Liver (tissue), 9 donors: ENCODE results near the gene C2CD2. TPM values are rescaled to one million over a fixed set of nuclear protein-coding genes. Genes with fewer than 3 reads are reported as not detected.

Source experiments
- DNase-seq: peaks from one replicate; pipeline ENCODE4 v3.0.0-alpha.2; 2017; ENCODE audit warnings: low spot score
- H3K27ac ChIP-seq, 2 donors: one replicate each; pipeline ENCODE4 v1.7.0; 2013; ENCODE audit warnings: inconsistent platforms in 2 of 2, low read length in 2 of 2, control low read depth in 1 of 2, low read depth in 1 of 2, mild to moderate bottlenecking in 1 of 2
- H3K27me3 ChIP-seq, 4 donors: one replicate each; pipeline versions ENCODE4 v1.6.1 to v1.7.0; 2013; ENCODE audit warnings: low read length in 3 of 4, inconsistent platforms in 1 of 4, mild to moderate bottlenecking in 1 of 4, moderate library complexity in 1 of 4; ENCODE audit not compliant: control insufficient read depth in 4 of 4, insufficient read depth in 4 of 4
- H3K36me3 ChIP-seq, 4 donors: one replicate each; pipeline versions ENCODE4 v1.6.1 to v1.7.0; 2013; ENCODE audit warnings: low read length in 3 of 4, mild to moderate bottlenecking in 3 of 4, low read depth in 1 of 4, moderate library complexity in 1 of 4; ENCODE audit not compliant: control insufficient read depth in 4 of 4, insufficient read depth in 3 of 4
- H3K4me1 ChIP-seq, 4 donors: one replicate each; pipeline versions ENCODE4 v1.6.1 to v1.7.0; 2013; ENCODE audit warnings: low read length in 3 of 4, mild to moderate bottlenecking in 3 of 4, moderate library complexity in 1 of 4; ENCODE audit not compliant: control insufficient read depth in 4 of 4, insufficient read depth in 4 of 4
- H3K4me3 ChIP-seq, 3 donors: one replicate each; pipeline versions ENCODE4 v1.6.1 to v1.7.0; 2013; ENCODE audit warnings: low read length in 3 of 3, control low read depth in 1 of 3, low read depth in 1 of 3, mild to moderate bottlenecking in 1 of 3
- H3K9ac ChIP-seq, 2 donors: one replicate each; pipeline ENCODE4 v1.7.0; 2013; ENCODE audit warnings: low read length in 2 of 2, mild to moderate bottlenecking in 2 of 2, moderate library complexity in 2 of 2, control low read depth in 1 of 2, low read depth in 1 of 2
- H3K9me3 ChIP-seq, 4 donors: one replicate each; pipeline versions ENCODE4 v1.6.1 to v1.7.0; 2013; ENCODE audit warnings: low read length in 3 of 4; ENCODE audit not compliant: control insufficient read depth in 4 of 4
- EGR1 ChIP-seq, 2 donors: IDR thresholded peaks; 2 replicates each; pipeline ENCODE4 v1.6.1; 2016 to 2018; ENCODE audit warnings: antibody characterized with exemption in 2 of 2, low read depth in 2 of 2
- FOXA1 ChIP-seq: IDR thresholded peaks from 2 replicates; pipeline ENCODE4 v1.6.1; 2016; ENCODE audit warnings: antibody characterized with exemption
- FOXA2 ChIP-seq: IDR thresholded peaks from 2 replicates; pipeline ENCODE4 v1.6.1; 2016; ENCODE audit warnings: antibody characterized with exemption
- GABPA ChIP-seq, 2 donors: IDR thresholded peaks in 1 of 2; conservative IDR thresholded peaks in 1 of 2; 2 replicates each; pipeline ENCODE4 v1.6.1; 2016; ENCODE audit warnings: antibody characterized with exemption in 2 of 2, mild to moderate bottlenecking in 1 of 2, moderate library complexity in 1 of 2
- JUND ChIP-seq, 2 donors: IDR thresholded peaks; 2 replicates each; pipeline ENCODE4 v1.6.1; 2016; ENCODE audit warnings: antibody characterized with exemption in 2 of 2
- MAX ChIP-seq: IDR thresholded peaks from 2 replicates; pipeline ENCODE4 v1.6.1; 2016; ENCODE audit warnings: antibody characterized with exemption
- NR2F2 ChIP-seq: IDR thresholded peaks from 2 replicates; pipeline ENCODE4 v1.6.1; 2016; ENCODE audit warnings: antibody characterized with exemption
- SP1 ChIP-seq: IDR thresholded peaks from 2 replicates; pipeline ENCODE4 v1.6.1; 2018; ENCODE audit warnings: antibody characterized with exemption, mild to moderate bottlenecking
- TAF1 ChIP-seq: conservative IDR thresholded peaks from 2 replicates; pipeline ENCODE4 v1.6.1; 2016; ENCODE audit warnings: antibody characterized with exemption, mild to moderate bottlenecking
- WGBS: extraction: QIAGEN DNeasy Blood & Tissue Kit; methylation state at CpG from one replicate; pipeline ENCODE4 v1.1.7; 2013; 5-methylcytosine and 5-hydroxymethylcytosine counted together
- polyA plus RNA-seq, 2 donors: library from polyadenylated mRNA; stranded (reverse) in 1 of 2; unstranded in 1 of 2; fragments of 200-250 nt in 1 of 2; fragments of >200 nt in 1 of 2; fragmentation: Nextera tagmentation in 1 of 2; extraction: Ambion mirVana in 1 of 2; gene quantifications; one replicate each; pipeline versions ENCODE4 v1.2.1 to v1.2.3, GENCODE V29; 2013 to 2015
- total RNA-seq, 2 donors: library from RNA; depleted of rRNA; stranded (reverse); fragments of >200 nt; gene quantifications; one replicate each; pipeline ENCODE4 v1.2.3, GENCODE V29; 2014
- TF ChIP-seq, protein P1 (sequence below): IDR thresholded peaks from 2 replicates; pipeline ENCODE4 v1.6.1; 2016; ENCODE audit warnings: antibody characterized with exemption
- TF ChIP-seq, protein P2 (sequence below): IDR thresholded peaks from 2 replicates; pipeline ENCODE4 v1.6.1; 2016; ENCODE audit warnings: antibody characterized with exemption, mild to moderate bottlenecking
- TF ChIP-seq, protein P3 (sequence below): fragments of 150-350 bp; IDR thresholded peaks from 2 replicates; pipeline ENCODE4 v1.5.1; 2017; ENCODE audit warnings: improper control_type of control experiment, low read depth, low read length; ENCODE audit not compliant: missing input control
- donor health status: healthy.
- donor health status: healthy.
- donor health status: healthy.
- donor health status: healthy.
- donor health status: healthy.

The C2CD2 gene
- total and polyA plus RNA-seq, 4 donors: 2.9 to 17.9 (median 6.0) TPM

GRCh38 chr21:41867313-41867712 lies 86.5 kb downstream of the C2CD2 start:
- Histone ChIP-seq H3K4me3 (no peak overlapping the region), H3K27me3 (no peaks in the 10 kb centered on the region), H3K4me1 (peaks cover 0 to 4% (median 1%) of the 10 kb centered on the region in 4 donors), H3K36me3 (no peaks in the 10 kb centered on the region), H3K9me3 (no peaks in the 10 kb centered on the region), H3K9ac (no peak overlapping the region), H3K27ac (no peak overlapping the region)
- DNase-seq: no peak
- WGBS: 97% methylated on average over 8 of the region's 8 CpGs
- TF ChIP-seq, protein P1, sequence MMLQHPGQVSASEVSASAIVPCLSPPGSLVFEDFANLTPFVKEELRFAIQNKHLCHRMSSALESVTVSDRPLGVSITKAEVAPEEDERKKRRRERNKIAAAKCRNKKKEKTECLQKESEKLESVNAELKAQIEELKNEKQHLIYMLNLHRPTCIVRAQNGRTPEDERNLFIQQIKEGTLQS: no peak
- TF ChIP-seq FOXA1 (no peak), GABPA (IDR thresholded peaks at IDR 0.05 in 1 of 2, conservative IDR thresholded peaks at IDR 0.05 in 1 of 2) (no peak)

- H3K9ac ChIP-seq: no peak overlapping the region
- H3K9me3 ChIP-seq: no peaks in the 10 kb centered on the region
- no peak overlapping the region for H3K4me3 ChIP-seq
- H3K27me3 ChIP-seq: no peaks in the 10 kb centered on the region
- peaks cover 0 to 4% (median 1%) of the 10 kb centered on the region in 4 donors for H3K4me1 ChIP-seq
- WGBS: 91% methylated on average over 11 of the region's 11 CpGs
- TF ChIP-seq FOXA1 (no peak), MAX (no peak), JUND (IDR thresholded peaks at IDR 0.05) (no peak), FOXA2 (no peak), TAF1 (no peak), EGR1 (IDR thresholded peaks at IDR 0.05; ENCODE audit: low read depth in 2 of 2) (no peak), SP1 (no peak), NR2F2 (no peak)
- TF ChIP-seq, protein P2, sequence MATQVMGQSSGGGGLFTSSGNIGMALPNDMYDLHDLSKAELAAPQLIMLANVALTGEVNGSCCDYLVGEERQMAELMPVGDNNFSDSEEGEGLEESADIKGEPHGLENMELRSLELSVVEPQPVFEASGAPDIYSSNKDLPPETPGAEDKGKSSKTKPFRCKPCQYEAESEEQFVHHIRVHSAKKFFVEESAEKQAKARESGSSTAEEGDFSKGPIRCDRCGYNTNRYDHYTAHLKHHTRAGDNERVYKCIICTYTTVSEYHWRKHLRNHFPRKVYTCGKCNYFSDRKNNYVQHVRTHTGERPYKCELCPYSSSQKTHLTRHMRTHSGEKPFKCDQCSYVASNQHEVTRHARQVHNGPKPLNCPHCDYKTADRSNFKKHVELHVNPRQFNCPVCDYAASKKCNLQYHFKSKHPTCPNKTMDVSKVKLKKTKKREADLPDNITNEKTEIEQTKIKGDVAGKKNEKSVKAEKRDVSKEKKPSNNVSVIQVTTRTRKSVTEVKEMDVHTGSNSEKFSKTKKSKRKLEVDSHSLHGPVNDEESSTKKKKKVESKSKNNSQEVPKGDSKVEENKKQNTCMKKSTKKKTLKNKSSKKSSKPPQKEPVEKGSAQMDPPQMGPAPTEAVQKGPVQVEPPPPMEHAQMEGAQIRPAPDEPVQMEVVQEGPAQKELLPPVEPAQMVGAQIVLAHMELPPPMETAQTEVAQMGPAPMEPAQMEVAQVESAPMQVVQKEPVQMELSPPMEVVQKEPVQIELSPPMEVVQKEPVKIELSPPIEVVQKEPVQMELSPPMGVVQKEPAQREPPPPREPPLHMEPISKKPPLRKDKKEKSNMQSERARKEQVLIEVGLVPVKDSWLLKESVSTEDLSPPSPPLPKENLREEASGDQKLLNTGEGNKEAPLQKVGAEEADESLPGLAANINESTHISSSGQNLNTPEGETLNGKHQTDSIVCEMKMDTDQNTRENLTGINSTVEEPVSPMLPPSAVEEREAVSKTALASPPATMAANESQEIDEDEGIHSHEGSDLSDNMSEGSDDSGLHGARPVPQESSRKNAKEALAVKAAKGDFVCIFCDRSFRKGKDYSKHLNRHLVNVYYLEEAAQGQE: no peak
- TF ChIP-seq, protein P3, sequence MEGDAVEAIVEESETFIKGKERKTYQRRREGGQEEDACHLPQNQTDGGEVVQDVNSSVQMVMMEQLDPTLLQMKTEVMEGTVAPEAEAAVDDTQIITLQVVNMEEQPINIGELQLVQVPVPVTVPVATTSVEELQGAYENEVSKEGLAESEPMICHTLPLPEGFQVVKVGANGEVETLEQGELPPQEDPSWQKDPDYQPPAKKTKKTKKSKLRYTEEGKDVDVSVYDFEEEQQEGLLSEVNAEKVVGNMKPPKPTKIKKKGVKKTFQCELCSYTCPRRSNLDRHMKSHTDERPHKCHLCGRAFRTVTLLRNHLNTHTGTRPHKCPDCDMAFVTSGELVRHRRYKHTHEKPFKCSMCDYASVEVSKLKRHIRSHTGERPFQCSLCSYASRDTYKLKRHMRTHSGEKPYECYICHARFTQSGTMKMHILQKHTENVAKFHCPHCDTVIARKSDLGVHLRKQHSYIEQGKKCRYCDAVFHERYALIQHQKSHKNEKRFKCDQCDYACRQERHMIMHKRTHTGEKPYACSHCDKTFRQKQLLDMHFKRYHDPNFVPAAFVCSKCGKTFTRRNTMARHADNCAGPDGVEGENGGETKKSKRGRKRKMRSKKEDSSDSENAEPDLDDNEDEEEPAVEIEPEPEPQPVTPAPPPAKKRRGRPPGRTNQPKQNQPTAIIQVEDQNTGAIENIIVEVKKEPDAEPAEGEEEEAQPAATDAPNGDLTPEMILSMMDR: no peak
- no peak for DNase-seq
- no peak overlapping the region for H3K27ac ChIP-seq
- H3K36me3 ChIP-seq: no peaks in the 10 kb centered on the region
Observed at GRCh38 chr21:41866274-41866809, 87.5 kb downstream of the C2CD2 start.
